ENCODE data around the gene DAPL1.
"Not testable (repeated sequence)": the region's sequence is repeated elsewhere in the genome, so short reads cannot be mapped to it uniquely, and the experiment has no call there.

Gene DAPL1

DNA sequence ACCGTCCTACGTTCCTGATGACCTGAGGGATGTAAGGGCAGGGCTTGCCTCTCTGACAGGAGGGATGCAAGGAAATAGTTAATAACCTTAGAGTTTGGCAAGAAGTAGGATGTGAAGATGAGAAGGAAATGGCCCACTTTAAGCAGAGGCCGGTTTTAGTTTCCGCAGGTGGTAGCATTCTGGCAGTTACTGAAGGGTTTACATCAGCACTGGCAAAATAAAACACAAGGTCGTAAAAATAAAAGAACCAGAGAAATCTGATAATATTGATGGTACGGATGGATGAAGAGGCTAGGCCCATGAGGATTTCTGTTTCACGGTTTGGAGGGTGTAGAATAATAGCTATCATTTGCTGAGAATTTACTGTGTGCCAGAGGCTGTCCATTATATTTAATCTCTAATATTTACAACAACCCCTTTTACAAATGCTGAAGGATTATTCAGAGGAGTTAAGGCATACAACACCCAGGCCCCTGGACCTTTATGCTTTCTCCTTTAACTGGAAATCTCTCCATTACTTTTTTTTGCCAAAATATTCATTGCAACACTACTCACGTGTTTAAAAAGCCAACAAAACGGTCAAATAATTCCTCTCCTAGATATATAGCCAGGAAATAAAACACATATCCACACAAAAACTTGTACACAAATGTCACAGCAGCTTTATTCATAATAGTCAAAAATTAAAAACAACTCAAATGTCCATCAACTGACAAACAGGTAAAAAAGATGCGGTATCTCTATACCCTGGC, 28.5 kb downstream of the DAPL1 start:
- no peak for DNase-seq (ENCODE audit: low read depth)

- no peak for DNase-seq (ENCODE audit: low read depth)
These were observed 29.9 kb downstream of the DAPL1 start for GRCh38 chr2:158825021-158825420.

GRCh38 chr2:158826965-158827364, 31.8 kb downstream of the DAPL1 start:
- no peak for DNase-seq (ENCODE audit: low read depth)

DNA sequence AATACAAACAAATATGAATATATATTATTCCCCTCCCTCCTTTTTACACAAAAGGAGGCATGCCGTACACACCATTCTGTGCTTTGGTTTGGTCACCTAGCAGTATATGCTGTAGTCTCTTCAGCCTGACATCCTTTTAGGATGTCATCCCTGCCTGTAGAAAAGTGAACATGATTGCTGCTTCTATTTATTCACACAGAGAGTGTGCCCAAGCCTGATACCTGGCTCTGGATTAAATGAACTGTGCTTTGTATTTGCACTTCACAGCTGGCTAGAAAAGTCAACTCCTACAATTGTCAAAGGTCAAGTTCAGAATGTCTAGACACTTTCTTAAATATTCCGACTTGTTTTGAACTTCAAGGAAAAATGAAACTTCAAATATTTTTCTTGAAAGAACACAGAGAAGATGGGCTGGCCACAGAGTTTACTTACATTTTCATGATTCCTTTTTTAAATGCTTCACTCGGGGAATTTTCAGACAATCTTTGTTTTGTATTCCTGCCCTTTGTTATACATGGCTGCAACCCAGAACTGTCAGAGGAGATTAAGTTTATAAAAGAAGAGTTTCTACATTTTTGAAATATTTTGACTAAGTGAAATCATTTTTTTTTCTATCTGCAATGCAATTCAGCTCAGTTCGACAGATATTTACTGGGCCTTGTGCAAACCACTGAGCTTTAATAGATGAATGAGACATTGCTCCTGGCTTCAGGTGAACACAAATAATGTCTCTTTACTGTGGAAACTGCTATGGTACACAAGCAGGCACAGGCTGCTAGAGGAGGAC, 33.5 kb downstream of the DAPL1 start:
- peak; percentile 57 for DNase-seq (ENCODE audit: low read depth)

DNA sequence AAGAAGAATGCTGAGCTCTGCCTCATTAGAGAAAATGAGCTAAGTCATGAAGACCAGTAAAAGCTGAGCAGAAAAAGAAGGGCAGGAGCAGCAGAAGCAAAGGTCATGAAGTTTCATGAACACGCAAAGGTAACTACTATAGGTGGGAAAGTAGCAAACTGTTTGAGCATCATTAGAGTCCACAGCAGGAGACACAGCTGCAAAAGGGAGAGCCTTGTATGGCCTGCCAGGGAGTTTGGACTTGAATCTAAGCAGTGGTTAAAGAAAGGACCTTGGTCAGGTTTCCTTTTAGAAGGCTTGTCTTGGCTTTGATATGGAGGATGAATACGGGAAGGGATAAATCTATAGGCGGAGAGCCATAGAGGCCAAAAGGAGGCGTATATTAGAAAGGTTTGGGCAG, 34.0 kb downstream of the DAPL1 start:
- DNase-seq (ENCODE audit: low read depth), result no peak

DNA sequence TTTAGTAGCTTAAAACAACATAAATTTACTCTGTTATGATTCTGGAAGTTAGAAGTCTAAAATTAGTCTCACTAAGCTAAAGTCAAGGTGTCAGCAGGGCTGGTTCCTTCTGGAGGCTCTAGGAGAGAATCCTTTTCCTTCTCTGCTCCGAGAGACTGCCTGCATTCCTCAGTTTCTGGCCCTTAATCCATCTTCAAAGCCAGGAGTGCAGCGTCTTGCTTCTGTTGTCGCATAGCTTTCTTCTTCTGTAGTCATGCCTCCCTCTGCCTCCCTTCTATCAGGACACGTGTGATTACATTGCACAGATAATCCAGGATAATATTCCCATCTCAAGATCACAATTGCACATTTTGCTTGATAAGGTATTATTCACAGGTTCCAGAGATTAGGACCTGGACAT, 35.1 kb downstream of the DAPL1 start:
- DNase-seq (ENCODE audit: low read depth), result no peak

DNA sequence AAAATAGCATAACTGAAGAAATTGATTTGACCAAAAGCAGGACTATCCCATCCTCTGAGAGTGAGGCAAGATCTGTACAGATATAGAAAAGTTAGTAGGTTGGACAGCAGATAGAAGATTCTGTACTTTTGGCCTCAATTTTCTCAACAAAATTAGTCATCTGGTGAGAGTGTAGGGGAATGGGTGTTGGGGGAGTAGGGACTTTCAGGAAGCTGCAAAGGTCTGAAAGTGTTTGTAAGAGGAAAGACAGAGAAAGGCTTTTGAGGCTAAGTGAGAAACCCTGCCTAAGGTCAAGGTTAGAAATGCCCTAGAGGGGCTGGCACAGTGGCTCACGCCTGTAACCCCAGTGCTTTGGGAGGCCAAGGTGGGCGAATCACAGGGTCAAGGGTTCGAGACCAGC, 40.3 kb downstream of the DAPL1 start:
- DNase-seq (ENCODE audit: low read depth), result no peak

- DNase-seq (ENCODE audit: low read depth), result no peak
These were observed 42.5 kb downstream of the DAPL1 start for GRCh38 chr2:158837645-158838044.

DNA sequence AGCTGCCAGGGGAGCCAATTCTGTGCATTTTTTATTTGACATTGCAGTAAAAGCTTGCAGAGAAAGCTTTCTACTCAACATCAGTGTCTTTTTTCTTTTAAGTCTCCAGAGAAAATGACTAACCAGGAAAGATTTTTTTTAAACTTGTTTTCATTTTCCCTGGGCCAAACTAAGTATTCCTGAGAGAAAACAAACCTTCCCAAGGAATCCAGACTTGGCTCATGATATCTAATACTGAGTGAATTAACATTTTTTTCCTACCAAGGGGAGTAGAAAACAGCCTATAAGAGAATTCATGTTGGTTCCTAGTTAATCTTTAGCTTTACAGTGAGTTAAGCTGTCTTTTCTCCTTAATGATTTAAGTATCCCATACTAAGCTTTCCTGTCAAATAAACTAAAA, 46.7 kb downstream of the DAPL1 start:
- peak; percentile 85 for DNase-seq (ENCODE audit: low read depth)

- no peak for DNase-seq (ENCODE audit: low read depth)
These were observed 50.3 kb downstream of the DAPL1 start for GRCh38 chr2:158845444-158845843.

- DNase-seq (ENCODE audit: low read depth), result peak; percentile 28
These were observed 50.7 kb downstream of the DAPL1 start for GRCh38 chr2:158845859-158846258.

DNA sequence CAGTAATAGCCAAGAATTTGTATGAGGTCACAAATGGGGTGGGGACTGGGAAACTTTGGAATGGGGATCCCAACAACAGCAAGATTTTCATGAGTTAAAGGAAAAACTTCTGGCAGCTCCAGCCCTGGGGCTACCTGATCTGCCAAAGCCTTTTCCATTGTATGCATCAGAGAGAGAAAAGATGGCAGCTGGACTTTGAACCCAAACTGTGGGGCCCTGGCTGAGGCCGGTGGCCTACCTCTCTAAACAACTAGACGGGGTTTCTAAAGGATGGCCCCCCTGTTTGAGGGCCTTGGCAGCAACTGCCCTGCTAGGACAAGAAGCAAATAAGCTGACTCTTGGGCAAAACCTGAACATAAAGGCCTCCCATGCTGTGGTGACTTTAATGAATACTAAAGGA, 52.4 kb downstream of the DAPL1 start:
- DNase-seq (ENCODE audit: low read depth), result not testable (repeated sequence)

DNA sequence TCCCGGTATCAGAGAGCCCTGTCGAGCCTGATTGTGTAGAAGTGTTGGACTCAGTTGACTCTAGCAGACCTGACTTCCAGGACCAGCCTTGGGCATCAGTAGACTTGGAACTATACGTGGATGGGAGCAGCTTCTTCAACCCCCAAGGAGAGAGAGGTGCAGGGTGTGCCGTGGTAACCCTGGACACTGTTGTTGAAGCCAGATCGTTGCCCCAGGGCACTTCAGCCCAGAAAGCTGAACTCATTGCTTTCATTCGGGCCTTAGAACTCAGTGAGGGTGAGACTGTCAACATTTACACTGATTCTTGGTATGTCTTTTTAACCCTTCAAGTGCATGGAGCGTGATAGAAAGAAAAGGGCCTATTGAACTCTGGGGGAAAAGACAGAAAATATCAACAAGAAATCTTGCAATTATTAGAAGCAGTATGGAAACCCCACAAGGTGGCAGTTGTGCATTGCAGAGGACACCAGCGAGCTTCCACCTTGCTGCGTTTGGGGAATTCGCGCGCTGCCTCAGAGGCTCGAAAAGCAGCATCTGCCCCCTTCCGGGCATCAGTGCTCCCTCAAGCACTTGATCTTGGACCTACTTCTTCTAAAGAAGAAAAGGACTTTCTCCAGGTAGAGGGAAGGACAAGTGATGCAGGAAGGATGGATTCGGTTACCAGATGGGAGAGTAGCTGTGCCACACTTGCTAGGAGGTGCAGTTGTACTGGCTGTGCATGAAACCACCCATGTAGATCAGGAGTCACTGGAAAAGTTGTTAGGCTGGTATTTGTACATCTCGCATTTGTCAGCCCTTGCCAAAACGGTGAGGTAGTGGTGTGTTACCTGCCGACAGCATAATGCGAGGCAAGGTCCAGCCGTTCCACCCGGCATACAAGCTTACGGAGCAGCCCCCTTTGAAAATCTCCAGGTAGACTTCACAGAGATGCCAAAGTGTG, 53.2 kb downstream of the DAPL1 start:
- DNase-seq (ENCODE audit: low read depth), result not testable (repeated sequence)

DNA sequence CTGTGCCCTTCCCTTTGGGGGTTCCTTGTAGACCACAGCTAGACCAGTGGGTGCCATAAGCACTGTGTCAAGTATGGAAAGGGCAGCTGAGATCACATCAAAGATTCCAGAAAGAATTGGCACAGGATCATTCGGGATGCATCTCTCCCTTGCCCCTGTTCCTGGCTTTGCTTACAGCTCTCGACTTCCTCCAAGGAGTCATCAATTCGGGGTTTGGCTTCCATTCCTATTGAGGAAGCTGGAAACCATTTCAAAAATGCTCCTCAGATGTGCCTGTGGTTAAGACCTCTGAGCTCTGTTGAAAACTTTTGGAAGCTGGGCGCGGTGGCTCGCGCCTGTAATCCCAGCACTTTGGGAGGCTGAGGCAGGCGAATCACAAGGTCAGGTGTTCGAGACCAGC, 65.1 kb downstream of the DAPL1 start:
- DNase-seq (ENCODE audit: low read depth), result peak; percentile 57

DNA sequence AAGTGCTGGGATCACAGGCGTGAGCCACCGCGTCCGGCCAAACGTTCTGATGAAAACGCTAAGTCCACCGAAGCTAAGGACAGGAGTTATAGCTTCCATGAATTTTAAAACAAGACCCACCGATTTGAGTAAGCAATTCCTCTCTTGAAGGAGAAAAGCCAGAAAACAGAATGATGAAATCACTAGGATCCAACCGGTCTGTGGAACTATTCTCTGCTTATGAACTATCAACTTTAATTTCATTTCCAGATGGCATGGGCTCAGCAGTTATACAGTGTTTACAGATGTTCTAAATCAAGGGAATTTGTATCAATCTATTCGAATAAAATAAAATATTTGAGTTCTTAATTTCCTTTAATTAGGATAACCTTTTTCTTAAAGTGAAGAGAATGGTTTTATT, 66.5 kb downstream of the DAPL1 start:
- DNase-seq (ENCODE audit: low read depth), result not testable (repeated sequence)

DNA sequence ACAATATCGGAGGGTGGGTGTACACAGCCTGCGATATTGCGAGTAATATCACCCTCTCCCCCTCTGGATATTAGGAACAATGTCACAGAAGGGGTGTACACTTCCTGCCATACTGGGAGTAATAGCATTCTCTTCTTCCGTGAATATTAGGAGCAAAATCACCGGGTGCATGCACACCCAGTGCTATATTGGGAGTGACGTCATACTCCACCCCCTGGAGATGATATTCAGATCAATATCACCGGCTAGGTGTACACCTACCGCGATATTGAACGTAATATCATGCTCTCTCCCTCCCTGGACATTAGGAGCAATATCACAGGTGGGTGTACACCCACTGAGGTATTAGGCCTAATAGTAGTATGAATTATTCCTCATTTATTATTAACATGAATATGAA, 70.4 kb downstream of the DAPL1 start:
- not testable (repeated sequence) for DNase-seq (ENCODE audit: low read depth)

Measured in GM04503 (cell line).